Testis (tissue), 3 donors: Measurements from ENCODE around the gene CD8B. TPM values are rescaled to one million over a fixed set of nuclear protein-coding genes. Genes with fewer than 3 reads are reported as not detected.

ENCODE experiments used
- DNase-seq: peaks from one replicate; pipeline ENCODE4 v3.0.0-alpha.2; 2019
- H3K27ac ChIP-seq, 2 donors: fragments of 200-600 bp; sonication (generic); one replicate each; pipeline ENCODE4 v1.5.1; 2019
- H3K27me3 ChIP-seq: fragments of 200-600 bp; sonication (generic); one replicate; pipeline ENCODE4 v1.5.1; 2019
- H3K36me3 ChIP-seq: fragments of 200-600 bp; sonication (generic); one replicate; pipeline ENCODE4 v1.5.1; 2017; ENCODE audit warnings: low read depth; ENCODE audit errors: missing control alignments
- H3K4me1 ChIP-seq: fragments of 200-600 bp; sonication (generic); one replicate; pipeline ENCODE4 v1.5.1; 2019
- H3K4me3 ChIP-seq, 2 donors: fragments of 200-600 bp; sonication (generic); one replicate each; pipeline ENCODE4 v1.5.1; 2017 to 2019
- H3K9me3 ChIP-seq: fragments of 200-600 bp; sonication (generic); one replicate; pipeline ENCODE4 v1.5.1; 2017
- POLR2A ChIP-seq: fragments of 450-650 bp; IDR thresholded peaks from one replicate; pipeline ENCODE4 v1.6.1; 2017; ENCODE audit warnings: antibody characterized with exemption, mild to moderate bottlenecking, moderate library complexity
- WGBS, 2 donors: methylation state at CpG; one replicate each; pipeline ENCODE4 v1.1.5; 2018; 5-methylcytosine and 5-hydroxymethylcytosine counted together
- intact Hi-C: fragments of 100-400 bp; cut with DNase I; formaldehyde crosslinking; loops from one replicate; pipeline ENCODE4 v1.15.1; 2023; ENCODE audit warnings: low total_unique reads
- polyA plus RNA-seq: library from polyadenylated mRNA; stranded (reverse); fragments of 350-450 nt; fragmentation: Illumina TruSeq; extraction: RNeasy Lipid Tissue Mini Kit (QIAGEN cat#74804); gene quantifications from one replicate; pipeline ENCODE4 v1.2.3, GENCODE V29; 2014; ENCODE audit warnings: low read depth, low replicate concordance; ENCODE audit not compliant: insufficient read depth
- total RNA-seq, 2 donors: library from RNA; depleted of rRNA; stranded (reverse); fragments of >200 nt; gene quantifications; one replicate each; pipeline ENCODE4 v1.2.3, GENCODE V29; 2016
- TF ChIP-seq, protein P1 (sequence below), 3 experiments: fragments of 450-650 bp in 2 of 3; fragments of 200-600 bp in 1 of 3; sonication (generic) in 1 of 3; IDR thresholded peaks; one replicate each; pipeline ENCODE4 v1.5.1; 2016 to 2019; ENCODE audit warnings: antibody characterized with exemption in 3 of 3, mild to moderate bottlenecking in 2 of 3, moderate library complexity in 1 of 3

The CD8B gene
- total and polyA plus RNA-seq, 3 donors from 2014 or later = 0.43 to 2.2 TPM; not detected in 1

DNA sequence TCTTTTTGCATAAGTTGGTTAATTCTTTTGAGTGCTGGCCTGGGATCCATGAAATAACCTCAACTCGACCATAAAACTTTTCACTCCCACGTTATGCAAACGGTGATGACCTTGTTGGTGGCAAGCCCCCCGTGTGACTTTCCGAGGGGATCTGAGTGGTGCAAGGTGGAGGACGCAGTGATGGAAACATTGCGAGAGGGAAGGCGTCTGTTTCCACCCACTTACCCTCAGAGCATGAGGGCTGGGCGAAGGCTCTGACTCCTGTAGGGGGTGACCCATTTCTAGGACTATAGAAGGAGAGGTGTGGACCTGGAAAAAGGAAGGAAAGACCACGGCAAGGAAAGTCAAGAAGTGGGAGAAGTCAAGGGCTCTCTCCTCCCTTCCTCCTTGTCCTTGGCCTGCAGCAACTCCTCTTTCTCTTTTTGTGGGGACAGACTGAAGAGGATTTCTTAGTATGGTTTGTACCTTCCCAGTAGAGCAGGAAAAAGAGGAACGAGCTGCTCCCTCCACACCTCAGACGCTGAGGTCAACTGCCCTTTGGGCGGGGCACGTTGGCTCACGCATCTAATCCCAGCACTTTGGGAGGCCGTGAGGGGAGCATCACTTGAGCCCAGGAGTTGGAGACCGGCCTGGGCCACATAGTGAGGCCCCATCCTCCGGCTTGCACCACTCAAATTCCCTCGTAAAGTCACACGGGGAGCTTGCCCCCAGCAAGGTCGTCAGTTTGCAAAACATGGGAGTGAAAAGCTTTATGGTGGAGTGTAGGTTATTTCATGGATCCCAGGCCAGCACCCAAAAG, 55.4 kb downstream of the CD8B start:
- H3K4me1 ChIP-seq = no peaks in the 10 kb centered on the region
- no peak overlapping the region for H3K27ac ChIP-seq
- no peaks in the 10 kb centered on the region for H3K36me3 ChIP-seq
- WGBS, 2 donors = 62 to 63% methylated on average over 21 of the region's 21 CpGs
- TF ChIP-seq, protein P1, sequence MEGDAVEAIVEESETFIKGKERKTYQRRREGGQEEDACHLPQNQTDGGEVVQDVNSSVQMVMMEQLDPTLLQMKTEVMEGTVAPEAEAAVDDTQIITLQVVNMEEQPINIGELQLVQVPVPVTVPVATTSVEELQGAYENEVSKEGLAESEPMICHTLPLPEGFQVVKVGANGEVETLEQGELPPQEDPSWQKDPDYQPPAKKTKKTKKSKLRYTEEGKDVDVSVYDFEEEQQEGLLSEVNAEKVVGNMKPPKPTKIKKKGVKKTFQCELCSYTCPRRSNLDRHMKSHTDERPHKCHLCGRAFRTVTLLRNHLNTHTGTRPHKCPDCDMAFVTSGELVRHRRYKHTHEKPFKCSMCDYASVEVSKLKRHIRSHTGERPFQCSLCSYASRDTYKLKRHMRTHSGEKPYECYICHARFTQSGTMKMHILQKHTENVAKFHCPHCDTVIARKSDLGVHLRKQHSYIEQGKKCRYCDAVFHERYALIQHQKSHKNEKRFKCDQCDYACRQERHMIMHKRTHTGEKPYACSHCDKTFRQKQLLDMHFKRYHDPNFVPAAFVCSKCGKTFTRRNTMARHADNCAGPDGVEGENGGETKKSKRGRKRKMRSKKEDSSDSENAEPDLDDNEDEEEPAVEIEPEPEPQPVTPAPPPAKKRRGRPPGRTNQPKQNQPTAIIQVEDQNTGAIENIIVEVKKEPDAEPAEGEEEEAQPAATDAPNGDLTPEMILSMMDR (IDR thresholded peaks at IDR 0.05) = no peak
- no peak for TF ChIP-seq POLR2A
- no peak for DNase-seq
- no peaks in the 10 kb centered on the region for H3K27me3 ChIP-seq
- no peaks in the 10 kb centered on the region for H3K9me3 ChIP-seq
- no peak overlapping the region for H3K4me3 ChIP-seq
- intact Hi-C loops = no loop called here

DNA sequence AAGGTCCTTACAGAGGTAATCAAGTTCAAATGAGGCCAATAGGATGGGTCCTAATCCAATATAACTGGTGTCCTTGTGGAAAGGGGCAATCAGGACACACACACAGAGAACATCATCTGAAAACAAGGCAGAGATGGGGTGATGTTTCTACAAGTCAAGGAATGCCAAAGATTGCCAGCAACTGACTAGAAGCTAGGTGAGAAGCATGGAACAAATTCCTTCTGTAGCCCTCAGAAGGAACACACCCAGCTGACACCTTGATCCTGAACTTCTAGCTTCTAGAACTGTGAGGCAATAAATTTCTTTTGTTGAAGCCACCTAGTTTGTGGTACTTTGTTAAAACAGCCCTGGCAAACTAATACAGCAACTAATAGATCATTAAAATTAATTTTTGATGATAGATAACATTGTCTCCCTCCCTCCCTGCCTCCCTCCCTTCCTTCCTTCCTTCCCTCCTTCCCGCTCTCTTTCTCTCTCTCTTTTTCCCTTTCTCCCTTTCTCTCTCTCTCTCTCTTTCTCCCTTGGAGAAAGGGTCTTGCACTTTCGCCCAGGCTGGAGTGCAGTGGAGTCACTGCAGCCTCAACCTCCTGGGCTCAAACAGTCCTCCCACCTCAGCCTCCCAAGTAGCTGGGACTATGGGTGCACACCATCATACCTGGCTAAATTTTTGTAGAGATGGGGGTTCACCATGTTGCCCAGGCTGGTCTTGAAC, 60.7 kb downstream of the CD8B start:
- DNase-seq = no peak
- no peak for TF ChIP-seq POLR2A
- TF ChIP-seq, protein P1 (IDR thresholded peaks at IDR 0.05) = no peak
- 92 to 95% methylated on average over 2 of the region's 2 CpGs for WGBS, 2 donors

DNA sequence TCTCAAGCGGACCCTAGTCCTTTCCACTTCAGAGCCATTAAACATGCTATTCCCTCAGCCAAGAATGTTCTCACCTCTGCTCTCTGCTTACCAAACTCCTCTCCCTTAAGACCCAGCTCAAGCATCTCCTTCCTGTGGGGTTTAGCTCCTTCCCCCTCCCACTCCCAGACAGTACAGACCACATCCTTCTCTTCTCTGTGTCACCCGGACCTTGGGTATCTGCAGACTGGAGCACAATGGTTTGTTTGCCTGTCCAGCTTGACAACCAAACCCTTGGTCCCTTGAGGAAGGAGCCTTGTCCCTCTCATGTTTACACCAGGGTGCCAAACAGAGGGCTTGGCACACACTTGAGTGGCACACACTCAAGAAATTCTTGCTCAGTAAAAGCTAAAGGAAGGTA, 66.8 kb downstream of the CD8B start:
- intact Hi-C loops = no loop called here
- 79 to 88% methylated on average over 2 of the region's 2 CpGs for WGBS, 2 donors
- Histone ChIP-seq H3K9me3 (no peaks in the 10 kb centered on the region), H3K27ac (no peak overlapping the region), H3K4me1 (no peaks in the 10 kb centered on the region), H3K36me3 (no peaks in the 10 kb centered on the region), H3K27me3 (no peaks in the 10 kb centered on the region), H3K4me3 (no peak overlapping the region)
- DNase-seq = no peak
- no peak for TF ChIP-seq POLR2A
- TF ChIP-seq, protein P1 (IDR thresholded peaks at IDR 0.05) = no peak

More for the DNA sequence above, 60.7 kb downstream of the CD8B start:
- no peaks in the 10 kb centered on the region for H3K4me1 ChIP-seq
- H3K4me3 ChIP-seq = no peak overlapping the region
- no peaks in the 10 kb centered on the region for H3K9me3 ChIP-seq
- no peaks in the 10 kb centered on the region for H3K36me3 ChIP-seq
- intact Hi-C loops = no loop called here
- H3K27ac ChIP-seq = no peak overlapping the region
- no peaks in the 10 kb centered on the region for H3K27me3 ChIP-seq

DNA sequence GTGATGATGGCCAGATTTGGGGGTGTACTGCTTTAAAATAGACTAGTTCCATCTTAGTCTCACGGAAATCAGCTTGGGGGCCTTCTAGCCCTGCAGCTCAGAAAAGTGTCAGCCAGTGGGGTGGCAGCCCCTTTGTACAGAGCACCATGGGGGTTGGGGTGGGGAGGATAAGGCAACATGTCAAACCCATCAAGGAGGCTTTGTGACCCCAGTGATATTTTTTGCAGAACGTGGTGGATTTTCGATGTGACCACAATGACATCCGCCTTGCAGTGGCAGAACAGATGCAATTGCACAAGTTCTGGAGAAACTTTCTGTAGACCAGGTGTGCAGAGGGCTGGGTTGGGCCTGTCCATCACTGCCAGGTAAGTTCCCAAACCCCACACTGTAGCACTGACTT, 67.9 kb downstream of the CD8B start:
- WGBS, 2 donors = 80 to 93% methylated on average over 1 to 4 of the region's 4 CpGs
- TF ChIP-seq, protein P1 (IDR thresholded peaks at IDR 0.05) = no peak
- TF ChIP-seq POLR2A = no peak
- H3K27me3 ChIP-seq = no peaks in the 10 kb centered on the region
- no peak overlapping the region for H3K27ac ChIP-seq
- H3K36me3 ChIP-seq = no peaks in the 10 kb centered on the region
- DNase-seq = no peak
- intact Hi-C loops = no loop called here
- no peaks in the 10 kb centered on the region for H3K9me3 ChIP-seq
- peaks cover 6% of the 10 kb centered on the region for H3K4me1 ChIP-seq
- no peak overlapping the region for H3K4me3 ChIP-seq
